B cell (primary cell): ENCODE results near the gene IGF1R.

Experiments used
- EZH2 ChIP-seq: IDR thresholded peaks from 2 replicates; pipeline ENCODE4 v1.6.1; 2012; ENCODE audit warnings: borderline replicate concordance, low read depth, mild to moderate bottlenecking, moderate library complexity, low read length; ENCODE audit not compliant: insufficient read depth, poor library complexity, severe bottlenecking
- TF ChIP-seq, protein P1 (sequence below): fragments of 200-600 bp; IDR thresholded peaks from one replicate; pipeline ENCODE4 v1.8.0; 2022; ENCODE audit warnings: antibody characterized with exemption, mild to moderate bottlenecking

DNA sequence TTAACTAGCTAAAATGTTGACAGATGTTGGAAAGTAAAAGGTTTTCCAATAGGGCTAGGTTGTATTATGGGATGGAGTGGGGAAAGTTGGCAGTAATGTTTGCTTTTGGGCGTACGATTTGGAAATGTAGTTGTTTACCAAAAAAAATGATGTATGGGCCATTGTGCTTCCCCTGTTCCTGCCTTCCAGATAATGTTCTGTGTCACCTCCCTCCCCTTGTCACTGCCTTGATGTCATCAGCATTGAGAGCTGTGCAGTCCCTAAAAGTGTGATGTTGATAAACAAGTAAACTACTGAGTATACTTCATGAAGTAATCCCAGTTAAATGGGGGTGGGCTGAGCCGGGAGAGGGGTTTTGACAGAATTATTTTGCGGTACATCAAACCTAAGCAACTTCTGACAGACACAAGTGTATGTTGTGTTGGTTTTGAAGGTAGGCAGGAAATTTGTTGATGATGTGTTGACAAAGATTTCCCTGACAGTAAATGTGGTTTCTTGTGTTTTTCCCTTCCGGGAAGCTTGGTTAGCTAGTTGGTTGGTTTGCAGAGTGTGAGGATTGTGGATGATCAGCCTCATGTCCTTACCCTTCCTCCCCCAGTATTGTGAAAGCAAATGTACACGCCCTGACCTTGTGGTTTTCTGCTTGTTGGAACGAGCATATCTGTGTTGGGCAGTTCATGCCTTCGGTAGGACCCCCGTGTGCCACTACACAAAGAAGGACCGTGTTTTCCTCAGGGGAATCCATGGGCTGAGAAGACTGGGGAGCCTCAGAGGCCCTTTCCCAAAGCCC, 271.9 kb downstream of the IGF1R start:
- TF ChIP-seq, protein P1, sequence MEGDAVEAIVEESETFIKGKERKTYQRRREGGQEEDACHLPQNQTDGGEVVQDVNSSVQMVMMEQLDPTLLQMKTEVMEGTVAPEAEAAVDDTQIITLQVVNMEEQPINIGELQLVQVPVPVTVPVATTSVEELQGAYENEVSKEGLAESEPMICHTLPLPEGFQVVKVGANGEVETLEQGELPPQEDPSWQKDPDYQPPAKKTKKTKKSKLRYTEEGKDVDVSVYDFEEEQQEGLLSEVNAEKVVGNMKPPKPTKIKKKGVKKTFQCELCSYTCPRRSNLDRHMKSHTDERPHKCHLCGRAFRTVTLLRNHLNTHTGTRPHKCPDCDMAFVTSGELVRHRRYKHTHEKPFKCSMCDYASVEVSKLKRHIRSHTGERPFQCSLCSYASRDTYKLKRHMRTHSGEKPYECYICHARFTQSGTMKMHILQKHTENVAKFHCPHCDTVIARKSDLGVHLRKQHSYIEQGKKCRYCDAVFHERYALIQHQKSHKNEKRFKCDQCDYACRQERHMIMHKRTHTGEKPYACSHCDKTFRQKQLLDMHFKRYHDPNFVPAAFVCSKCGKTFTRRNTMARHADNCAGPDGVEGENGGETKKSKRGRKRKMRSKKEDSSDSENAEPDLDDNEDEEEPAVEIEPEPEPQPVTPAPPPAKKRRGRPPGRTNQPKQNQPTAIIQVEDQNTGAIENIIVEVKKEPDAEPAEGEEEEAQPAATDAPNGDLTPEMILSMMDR = no peak
- no peak for TF ChIP-seq EZH2
